GM23338 (cell line): Measurements from ENCODE around the gene NUDT6.

Experiments
- POLR2AphosphoS5 ChIP-seq: IDR thresholded peaks from 2 replicates; pipeline ENCODE4 v1.6.1; 2016; ENCODE audit warnings: antibody characterized with exemption, low read depth
- TF ChIP-seq, protein P1 (sequence below): IDR thresholded peaks from one replicate; pipeline ENCODE4 v1.6.1; 2018; ENCODE audit warnings: antibody characterized with exemption; ENCODE audit not compliant: unreplicated experiment
- TF ChIP-seq, protein P2 (sequence below), 2 experiments: fragments of 200-600 bp in 1 of 2; sonication (generic) in 1 of 2; conservative IDR thresholded peaks; 2 replicates each; pipeline versions ENCODE4 v1.5.1 to v1.6.1; 2016 to 2017; ENCODE audit warnings: antibody characterized with exemption in 2 of 2, low read depth in 2 of 2, mild to moderate bottlenecking in 2 of 2, moderate library complexity in 1 of 2

DNA sequence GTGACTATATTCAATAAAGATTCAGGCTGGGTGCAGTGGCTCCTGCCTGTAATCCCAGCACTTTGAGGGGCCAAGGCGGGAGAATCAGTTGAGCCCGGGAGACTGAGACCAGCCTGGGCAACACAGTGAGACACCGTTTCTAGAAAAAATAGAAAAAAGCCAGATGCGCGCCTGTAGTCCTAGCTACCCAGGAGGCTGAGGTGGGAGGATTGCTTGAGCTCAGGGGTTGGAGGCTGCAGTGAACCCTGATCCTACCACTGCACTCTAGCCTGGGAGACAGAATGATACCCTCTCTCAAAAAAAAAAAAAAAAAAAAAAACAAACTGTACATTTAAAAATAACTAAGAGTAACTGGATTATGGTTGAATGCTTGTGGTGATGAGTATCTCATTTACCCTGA lies 1.1 kb downstream of the NUDT6 start:
- TF ChIP-seq, protein P1, sequence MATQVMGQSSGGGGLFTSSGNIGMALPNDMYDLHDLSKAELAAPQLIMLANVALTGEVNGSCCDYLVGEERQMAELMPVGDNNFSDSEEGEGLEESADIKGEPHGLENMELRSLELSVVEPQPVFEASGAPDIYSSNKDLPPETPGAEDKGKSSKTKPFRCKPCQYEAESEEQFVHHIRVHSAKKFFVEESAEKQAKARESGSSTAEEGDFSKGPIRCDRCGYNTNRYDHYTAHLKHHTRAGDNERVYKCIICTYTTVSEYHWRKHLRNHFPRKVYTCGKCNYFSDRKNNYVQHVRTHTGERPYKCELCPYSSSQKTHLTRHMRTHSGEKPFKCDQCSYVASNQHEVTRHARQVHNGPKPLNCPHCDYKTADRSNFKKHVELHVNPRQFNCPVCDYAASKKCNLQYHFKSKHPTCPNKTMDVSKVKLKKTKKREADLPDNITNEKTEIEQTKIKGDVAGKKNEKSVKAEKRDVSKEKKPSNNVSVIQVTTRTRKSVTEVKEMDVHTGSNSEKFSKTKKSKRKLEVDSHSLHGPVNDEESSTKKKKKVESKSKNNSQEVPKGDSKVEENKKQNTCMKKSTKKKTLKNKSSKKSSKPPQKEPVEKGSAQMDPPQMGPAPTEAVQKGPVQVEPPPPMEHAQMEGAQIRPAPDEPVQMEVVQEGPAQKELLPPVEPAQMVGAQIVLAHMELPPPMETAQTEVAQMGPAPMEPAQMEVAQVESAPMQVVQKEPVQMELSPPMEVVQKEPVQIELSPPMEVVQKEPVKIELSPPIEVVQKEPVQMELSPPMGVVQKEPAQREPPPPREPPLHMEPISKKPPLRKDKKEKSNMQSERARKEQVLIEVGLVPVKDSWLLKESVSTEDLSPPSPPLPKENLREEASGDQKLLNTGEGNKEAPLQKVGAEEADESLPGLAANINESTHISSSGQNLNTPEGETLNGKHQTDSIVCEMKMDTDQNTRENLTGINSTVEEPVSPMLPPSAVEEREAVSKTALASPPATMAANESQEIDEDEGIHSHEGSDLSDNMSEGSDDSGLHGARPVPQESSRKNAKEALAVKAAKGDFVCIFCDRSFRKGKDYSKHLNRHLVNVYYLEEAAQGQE: no peak
- no peak for TF ChIP-seq POLR2AphosphoS5
- TF ChIP-seq, protein P2, sequence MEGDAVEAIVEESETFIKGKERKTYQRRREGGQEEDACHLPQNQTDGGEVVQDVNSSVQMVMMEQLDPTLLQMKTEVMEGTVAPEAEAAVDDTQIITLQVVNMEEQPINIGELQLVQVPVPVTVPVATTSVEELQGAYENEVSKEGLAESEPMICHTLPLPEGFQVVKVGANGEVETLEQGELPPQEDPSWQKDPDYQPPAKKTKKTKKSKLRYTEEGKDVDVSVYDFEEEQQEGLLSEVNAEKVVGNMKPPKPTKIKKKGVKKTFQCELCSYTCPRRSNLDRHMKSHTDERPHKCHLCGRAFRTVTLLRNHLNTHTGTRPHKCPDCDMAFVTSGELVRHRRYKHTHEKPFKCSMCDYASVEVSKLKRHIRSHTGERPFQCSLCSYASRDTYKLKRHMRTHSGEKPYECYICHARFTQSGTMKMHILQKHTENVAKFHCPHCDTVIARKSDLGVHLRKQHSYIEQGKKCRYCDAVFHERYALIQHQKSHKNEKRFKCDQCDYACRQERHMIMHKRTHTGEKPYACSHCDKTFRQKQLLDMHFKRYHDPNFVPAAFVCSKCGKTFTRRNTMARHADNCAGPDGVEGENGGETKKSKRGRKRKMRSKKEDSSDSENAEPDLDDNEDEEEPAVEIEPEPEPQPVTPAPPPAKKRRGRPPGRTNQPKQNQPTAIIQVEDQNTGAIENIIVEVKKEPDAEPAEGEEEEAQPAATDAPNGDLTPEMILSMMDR (conservative IDR thresholded peaks at IDR 0.05; ENCODE audit: low read depth in 2 of 2): no peak
